ENCODE measurements around the gene LZTS3. TPM values are rescaled to one million over a fixed set of nuclear protein-coding genes. Genes with fewer than 3 reads are reported as not detected.

LZTS3 gene
- total and polyA plus RNA-seq, 2 of the 13 experiments (the other 11 are each of a cell fraction or from before 2014, with no cell fraction given) = 10.1 to 31.3 TPM

DNA sequence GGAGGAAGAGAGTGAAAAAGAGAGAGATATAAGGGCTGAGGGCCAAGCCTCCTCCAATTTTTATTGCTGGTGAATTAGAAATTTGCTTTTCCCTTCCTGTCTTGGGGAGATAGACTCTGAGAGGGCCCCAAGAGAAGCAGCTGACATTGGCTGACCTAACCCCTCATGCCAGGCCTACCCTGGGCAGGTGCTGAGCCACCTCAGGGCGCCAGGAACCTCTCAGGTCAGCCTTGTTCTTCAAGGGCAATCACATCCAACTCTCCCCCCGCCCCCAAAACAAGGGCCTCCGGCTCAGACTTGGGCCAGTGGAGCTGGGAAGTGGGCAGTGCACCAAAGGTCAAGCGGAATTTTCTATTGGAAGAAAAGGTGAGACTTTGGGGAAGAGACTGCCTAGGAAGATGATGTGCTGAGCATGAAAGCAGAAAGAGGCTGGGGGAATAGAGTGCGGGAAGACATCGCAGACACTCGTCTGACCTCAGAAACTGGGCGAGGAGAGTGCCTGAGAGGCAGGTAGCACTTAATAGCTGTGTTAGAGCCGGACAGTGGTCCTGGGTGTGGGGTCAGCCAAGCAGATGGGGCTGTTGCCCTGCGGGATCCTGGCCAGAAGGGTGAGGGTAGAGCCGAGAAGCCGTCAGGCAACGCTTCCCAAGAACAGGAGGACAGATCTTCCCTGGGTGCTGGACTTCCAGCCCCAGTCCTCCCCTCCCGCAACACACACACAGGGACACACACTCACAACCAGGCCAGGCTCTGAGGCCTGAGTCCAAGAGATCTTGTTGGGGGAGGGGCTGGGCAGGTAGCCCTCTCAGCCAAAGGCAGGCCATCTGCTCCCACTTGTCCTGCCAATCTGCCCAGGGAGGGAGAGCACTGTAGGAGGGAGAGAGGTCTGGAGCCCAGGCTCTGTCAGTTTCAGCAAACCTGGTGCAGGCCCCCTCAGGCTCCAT is 10.0 kb downstream of the LZTS3 start:
- Histone ChIP-seq H3K36me3 (replicated peaks in 1 of 2; ENCODE audit: control insufficient read depth in 1 of 2, insufficient read depth in 2 of 2, low read length in 2 of 2) (no peaks in the 10 kb centered on the region), H3K79me2 (ENCODE audit: insufficient read depth, low read length) (peaks cover 15% of the 10 kb centered on the region), H4K20me1 (ENCODE audit: insufficient read depth, low read length) (peaks cover 8% of the 10 kb centered on the region), H3K9me3 (ENCODE audit: low read length) (no peaks in the 10 kb centered on the region), H3K27me3 (ENCODE audit: control insufficient read depth in 1 of 2, insufficient read depth in 2 of 2, low read length in 2 of 2) (no peaks in the 10 kb centered on the region; a peak in 1 of 5 replicates), H3K4me1 (ENCODE audit: insufficient read depth, low read length) (peaks cover 57% of the 10 kb centered on the region), H3K27ac (ENCODE audit: extremely low read length, insufficient read depth, low read length) (no peak overlapping the region), H3K9ac (ENCODE audit: insufficient read depth, low read depth, low read length) (no peak overlapping the region), H3K4me3 (replicated peaks in 1 of 3; ENCODE audit: insufficient read depth in 1 of 3, low read depth in 2 of 3, low read length in 3 of 3) (no peak overlapping the region), H2AFZ (ENCODE audit: low read length) (no peak overlapping the region), H3K4me2 (ENCODE audit: low read depth, low read length) (0 out of 2 replicates have a peak overlapping the region, but pooled peaks have one; percentile 23)
- in situ Hi-C loops (cut with HindIII; ENCODE audit: extremely low pct_ligation_motif_present, low pct_unique_long_range_greater_than_20kb) = no loop called here
- intact Hi-C loops (cut with micrococcal nuclease; ENCODE audit: unreplicated experiment) = loop anchor here (10.0 kb wide), 1 partner anchor 81 kb away; no protein-coding TSS in a partner anchor
- no peak for ATAC-seq
- no peak for FAIRE-seq
- CTCF ChIA-PET (ENCODE audit: low intra/inter-chr PET ratio, low total read pairs) = no interaction called here
- no TSS peak for BruUV-seq (replicated peaks)
- no peak for DNase-seq (ENCODE audit: low spot score)
- 75% methylated on average over 14 of the region's 14 CpGs for WGBS (ENCODE audit: low lambda C conversion rate)
- POLR2A ChIA-PET = interaction anchor here (1.8 to 6.6 kb wide), 3 partner anchors 7 to 39 kb away, joined by 4 to 81 read pairs (median 13); no protein-coding TSS in a partner anchor
- TF ChIP-seq HIVEP1 (CRISPR knock-in tag; IDR thresholded peaks at IDR 0.05) (no peak), ZNF891 (CRISPR knock-in tag; IDR thresholded peaks at IDR 0.05) (0 out of 2 replicates have a peak, but pooled peaks have one; percentile 58), ZHX1 (CRISPR knock-in tag; IDR thresholded peaks at IDR 0.05; ENCODE audit: low read depth) (no peak), ZBTB38 (CRISPR knock-in tag; IDR thresholded peaks at IDR 0.05) (peak; percentile 62; the same call in 1 of the 2 replicates), ARHGAP35 (CRISPR knock-in tag; IDR thresholded peaks at IDR 0.05; ENCODE audit: borderline replicate concordance) (no peak), ZNF30 (CRISPR knock-in tag; IDR thresholded peaks at IDR 0.05) (no peak), SIX4 (CRISPR knock-in tag; IDR thresholded peaks at IDR 0.05) (no peak), ZNF460 (CRISPR knock-in tag; IDR thresholded peaks at IDR 0.05; ENCODE audit: borderline replicate concordance) (no peak), NFKB2 (CRISPR knock-in tag; IDR thresholded peaks at IDR 0.05; ENCODE audit: borderline replicate concordance) (0 out of 2 replicates have a peak, but pooled peaks have one; percentile 17), ZNF317 (CRISPR knock-in tag; IDR thresholded peaks at IDR 0.05) (no peak), ZNF768 (CRISPR knock-in tag; IDR thresholded peaks at IDR 0.05) (peak; percentile 58; the same call in 1 of the 2 replicates), ZNF33A (CRISPR knock-in tag; IDR thresholded peaks at IDR 0.05; ENCODE audit: borderline replicate concordance) (no peak), THAP7 (CRISPR knock-in tag; IDR thresholded peaks at IDR 0.05) (no peak), HHEX (CRISPR knock-in tag; IDR thresholded peaks at IDR 0.05) (no peak), LCORL (IDR thresholded peaks at IDR 0.05) (no peak), LCORL (CRISPR knock-in tag; IDR thresholded peaks at IDR 0.05) (0 out of 2 replicates have a peak, but pooled peaks have one; percentile 38), ZFP1 (CRISPR knock-in tag; IDR thresholded peaks at IDR 0.05) (no peak)
- TF ChIP-seq, protein P1, sequence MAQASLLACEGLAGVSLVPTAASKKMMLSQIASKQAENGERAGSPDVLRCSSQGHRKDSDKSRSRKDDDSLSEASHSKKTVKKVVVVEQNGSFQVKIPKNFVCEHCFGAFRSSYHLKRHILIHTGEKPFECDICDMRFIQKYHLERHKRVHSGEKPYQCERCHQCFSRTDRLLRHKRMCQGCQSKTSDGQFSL (CRISPR knock-in tag; IDR thresholded peaks at IDR 0.05) = 0 out of 2 replicates have a peak, but pooled peaks have one; percentile 29
